Measurements from ENCODE around the gene ZNF679. TPM values are rescaled to one million over a fixed set of nuclear protein-coding genes. Genes with fewer than 3 reads are reported as not detected.

ZNF679 gene
- total RNA-seq, 1 donor from 2014 or later = not detected

DNA sequence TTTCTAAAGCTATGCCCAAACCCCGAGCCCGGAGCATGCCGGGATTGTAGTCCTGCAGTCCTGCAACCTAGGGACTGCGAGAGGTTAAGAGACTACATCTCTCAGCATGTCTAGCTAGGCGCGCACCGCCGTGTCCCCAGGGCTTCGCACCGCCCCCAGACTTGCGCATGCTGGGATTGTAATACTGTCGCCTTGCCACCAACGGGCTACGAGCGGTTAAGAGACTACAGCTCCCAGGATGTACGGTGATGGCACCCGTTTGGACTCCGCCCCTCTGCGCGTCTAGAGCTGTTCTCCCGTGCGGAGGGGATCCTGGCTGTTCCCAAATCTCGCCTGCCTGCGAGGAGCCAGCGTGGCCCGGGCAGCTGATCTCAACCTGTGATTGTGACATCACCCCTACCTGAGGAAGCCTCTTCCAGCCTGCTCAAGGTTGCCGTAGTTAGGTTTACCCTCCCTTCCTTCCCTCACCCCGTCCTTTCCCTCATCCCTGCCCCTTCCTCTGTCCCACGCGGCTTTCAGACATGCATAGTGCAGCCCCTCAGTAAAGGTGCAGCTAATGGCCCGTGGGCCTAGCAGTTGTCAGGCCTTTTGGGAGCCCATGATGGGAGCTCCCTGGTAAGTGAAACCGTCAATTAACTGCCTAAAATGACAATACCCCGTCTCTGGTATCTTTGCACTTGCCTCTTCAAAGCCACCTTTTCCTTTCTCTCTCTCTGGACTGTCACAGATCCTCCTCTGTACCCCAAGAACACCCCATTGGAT lies 79.2 kb downstream of the ZNF679 start:
- peaks cover 3% of the 10 kb centered on the region for H3K36me3 Mint-ChIP-seq
- H3K4me3 Mint-ChIP-seq = no peak overlapping the region
- no peak overlapping the region for H3K27ac Mint-ChIP-seq
- TF ChIP-seq, protein P1, sequence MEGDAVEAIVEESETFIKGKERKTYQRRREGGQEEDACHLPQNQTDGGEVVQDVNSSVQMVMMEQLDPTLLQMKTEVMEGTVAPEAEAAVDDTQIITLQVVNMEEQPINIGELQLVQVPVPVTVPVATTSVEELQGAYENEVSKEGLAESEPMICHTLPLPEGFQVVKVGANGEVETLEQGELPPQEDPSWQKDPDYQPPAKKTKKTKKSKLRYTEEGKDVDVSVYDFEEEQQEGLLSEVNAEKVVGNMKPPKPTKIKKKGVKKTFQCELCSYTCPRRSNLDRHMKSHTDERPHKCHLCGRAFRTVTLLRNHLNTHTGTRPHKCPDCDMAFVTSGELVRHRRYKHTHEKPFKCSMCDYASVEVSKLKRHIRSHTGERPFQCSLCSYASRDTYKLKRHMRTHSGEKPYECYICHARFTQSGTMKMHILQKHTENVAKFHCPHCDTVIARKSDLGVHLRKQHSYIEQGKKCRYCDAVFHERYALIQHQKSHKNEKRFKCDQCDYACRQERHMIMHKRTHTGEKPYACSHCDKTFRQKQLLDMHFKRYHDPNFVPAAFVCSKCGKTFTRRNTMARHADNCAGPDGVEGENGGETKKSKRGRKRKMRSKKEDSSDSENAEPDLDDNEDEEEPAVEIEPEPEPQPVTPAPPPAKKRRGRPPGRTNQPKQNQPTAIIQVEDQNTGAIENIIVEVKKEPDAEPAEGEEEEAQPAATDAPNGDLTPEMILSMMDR (IDR thresholded peaks at IDR 0.05; ENCODE audit: unreplicated experiment) = no peak
- H3K4me1 Mint-ChIP-seq = no peaks in the 10 kb centered on the region
- peaks cover 45% of the 10 kb centered on the region for H3K9me3 Mint-ChIP-seq
- no peak for DNase-seq (ENCODE audit: low spot score in 2 of 2, unreplicated experiment in 2 of 2)
- no peaks in the 10 kb centered on the region for H3K27me3 Mint-ChIP-seq (ENCODE audit: low read depth)

DNA sequence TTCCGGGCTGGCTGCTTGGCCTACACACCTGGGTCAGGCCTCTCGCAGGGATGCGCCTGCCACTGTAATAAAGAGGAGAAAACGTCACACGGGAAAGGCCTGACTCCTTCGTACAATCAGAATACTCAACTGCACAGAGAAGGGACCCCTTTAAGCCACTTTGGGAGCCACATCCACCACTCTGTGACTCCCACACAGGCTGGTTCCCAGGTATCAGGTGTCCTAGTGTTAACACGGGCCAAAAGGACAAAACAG lies 79.7 kb downstream of the ZNF679 start:
- H3K4me1 Mint-ChIP-seq = no peaks in the 10 kb centered on the region
- no peaks in the 10 kb centered on the region for H3K27me3 Mint-ChIP-seq (ENCODE audit: low read depth)
- TF ChIP-seq, protein P1 (IDR thresholded peaks at IDR 0.05; ENCODE audit: unreplicated experiment) = no peak
- DNase-seq (ENCODE audit: low spot score in 2 of 2, unreplicated experiment in 2 of 2) = no peak
- peaks cover 3% of the 10 kb centered on the region for H3K36me3 Mint-ChIP-seq
- no peak overlapping the region for H3K4me3 Mint-ChIP-seq
- H3K9me3 Mint-ChIP-seq = peaks cover 50% of the 10 kb centered on the region
- H3K27ac Mint-ChIP-seq = no peak overlapping the region

DNA sequence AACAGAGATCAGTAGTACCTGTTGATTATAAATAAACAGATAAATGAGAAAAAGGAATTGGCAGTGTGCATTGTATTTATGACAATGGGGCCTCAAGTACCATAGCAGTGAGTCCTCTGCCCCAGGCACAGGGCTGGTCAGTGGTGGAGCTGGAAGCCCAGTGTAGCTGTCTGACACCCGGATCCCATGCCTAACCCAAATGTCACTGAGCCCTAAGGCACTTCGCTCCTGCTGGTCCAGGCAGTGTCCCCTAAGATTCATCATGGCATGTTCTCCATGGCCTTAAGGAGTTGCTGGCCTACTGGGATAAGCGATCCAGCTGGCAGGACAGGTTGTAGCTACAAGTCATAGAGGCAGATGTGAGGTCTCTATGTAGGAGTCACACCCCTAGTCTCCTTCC lies 82.2 kb downstream of the ZNF679 start:
- TF ChIP-seq, protein P1 (IDR thresholded peaks at IDR 0.05; ENCODE audit: unreplicated experiment) = no peak
- no peaks in the 10 kb centered on the region for H3K27me3 Mint-ChIP-seq (ENCODE audit: low read depth)
- DNase-seq (ENCODE audit: low spot score in 2 of 2, unreplicated experiment in 2 of 2) = no peak
- H3K36me3 Mint-ChIP-seq = no peaks in the 10 kb centered on the region
- peaks cover 50% of the 10 kb centered on the region for H3K9me3 Mint-ChIP-seq
- H3K4me1 Mint-ChIP-seq = no peaks in the 10 kb centered on the region
- H3K27ac Mint-ChIP-seq = no peak overlapping the region
- H3K4me3 Mint-ChIP-seq = no peak overlapping the region

DNA sequence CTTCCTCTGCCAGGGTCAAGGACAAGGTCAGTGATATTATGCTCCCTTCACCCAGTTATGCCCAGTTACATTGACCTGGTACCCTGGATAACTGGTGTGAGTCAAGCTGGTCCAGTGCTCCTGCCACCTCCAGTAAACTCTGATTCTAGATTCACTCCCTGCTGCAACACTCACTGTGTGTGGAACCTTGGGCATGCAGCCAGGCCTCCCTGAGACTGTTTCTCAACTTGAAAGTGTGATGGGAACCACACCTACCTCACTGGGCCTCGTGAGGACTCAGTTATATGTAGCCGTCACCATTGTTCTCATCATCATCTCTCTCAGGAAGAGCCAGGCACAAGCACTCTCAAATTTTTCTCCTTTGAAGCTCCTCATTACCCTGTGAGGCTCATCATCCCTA lies 84.6 kb downstream of the ZNF679 start:
- H3K36me3 Mint-ChIP-seq = no peaks in the 10 kb centered on the region
- H3K4me1 Mint-ChIP-seq = no peaks in the 10 kb centered on the region
- H3K4me3 Mint-ChIP-seq = no peak overlapping the region
- no peak for DNase-seq (ENCODE audit: low spot score in 2 of 2, unreplicated experiment in 2 of 2)
- H3K27ac Mint-ChIP-seq = no peak overlapping the region
- H3K27me3 Mint-ChIP-seq (ENCODE audit: low read depth) = no peaks in the 10 kb centered on the region
- TF ChIP-seq, protein P1 (IDR thresholded peaks at IDR 0.05; ENCODE audit: unreplicated experiment) = no peak
- H3K9me3 Mint-ChIP-seq = peaks cover 50% of the 10 kb centered on the region

DNA sequence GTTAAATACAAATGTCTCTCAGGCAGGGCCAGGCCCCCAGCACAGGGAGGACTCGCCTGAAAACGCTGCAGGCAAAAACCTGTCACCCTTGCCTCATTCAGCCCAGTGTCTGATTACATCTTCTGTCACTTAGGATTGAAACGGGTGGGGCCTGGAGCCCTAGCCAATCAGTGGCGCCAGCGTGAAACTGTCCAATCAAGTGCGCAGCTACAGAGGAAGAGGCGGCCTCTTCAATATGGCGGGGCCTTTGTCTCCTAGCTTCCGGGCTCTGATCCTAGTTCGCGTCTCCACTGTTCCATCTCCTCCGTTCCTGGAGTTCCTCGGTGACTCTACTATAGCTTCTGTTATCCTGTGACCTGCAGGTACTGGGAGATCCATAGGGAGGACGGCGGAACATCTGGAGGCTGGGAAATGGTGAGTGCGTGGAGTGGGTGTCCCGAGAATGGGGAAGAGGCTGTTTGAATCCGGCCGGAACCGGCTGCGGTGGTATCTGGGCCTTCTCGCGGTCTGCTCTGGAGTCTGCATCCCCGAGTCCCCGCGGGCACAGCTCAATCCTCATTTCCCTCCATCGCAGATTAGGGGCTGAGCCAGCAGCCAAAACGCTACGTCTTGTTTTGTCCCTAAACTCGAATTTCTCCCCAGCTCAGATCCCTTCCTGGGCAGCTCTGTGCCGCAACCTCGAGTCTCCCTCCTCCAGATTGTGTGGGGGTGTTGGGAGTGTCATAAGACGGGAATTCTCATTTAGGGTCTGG lies 85.6 kb downstream of the ZNF679 start, which contains the start of gene ZNF736:
TSS of gene ZNF736 (plus strand) at position 222 of the 752 bp plus-strand sequence. CDS start at position 412, 190 bp downstream.
- H3K27ac Mint-ChIP-seq = no peak within 1 kb of the TSS
- H3K27me3 Mint-ChIP-seq (ENCODE audit: low read depth) = no peaks in the 10 kb centered on the region
- DNase-seq (ENCODE audit: low spot score in 2 of 2, unreplicated experiment in 2 of 2) = no peak
- H3K4me3 Mint-ChIP-seq = no peak within 1 kb of the TSS
- H3K36me3 Mint-ChIP-seq = no peaks in the 10 kb centered on the region
- no peaks in the 10 kb centered on the region for H3K4me1 Mint-ChIP-seq
- peaks cover 46% of the 10 kb centered on the region for H3K9me3 Mint-ChIP-seq
- TF ChIP-seq, protein P1 (IDR thresholded peaks at IDR 0.05; ENCODE audit: unreplicated experiment) = no peak

Data from mesothelial cell of epicardium (in vitro differentiated cells).